ENCODE results near the gene CD248.
A peak's percentile ranks its signal among the peaks of the same experiment; 100 is the strongest.

Gene CD248

GRCh38 chr11:66340596-66341501, 24.0 kb upstream of the CD248 start:
- DNase-seq: no peak

DNA sequence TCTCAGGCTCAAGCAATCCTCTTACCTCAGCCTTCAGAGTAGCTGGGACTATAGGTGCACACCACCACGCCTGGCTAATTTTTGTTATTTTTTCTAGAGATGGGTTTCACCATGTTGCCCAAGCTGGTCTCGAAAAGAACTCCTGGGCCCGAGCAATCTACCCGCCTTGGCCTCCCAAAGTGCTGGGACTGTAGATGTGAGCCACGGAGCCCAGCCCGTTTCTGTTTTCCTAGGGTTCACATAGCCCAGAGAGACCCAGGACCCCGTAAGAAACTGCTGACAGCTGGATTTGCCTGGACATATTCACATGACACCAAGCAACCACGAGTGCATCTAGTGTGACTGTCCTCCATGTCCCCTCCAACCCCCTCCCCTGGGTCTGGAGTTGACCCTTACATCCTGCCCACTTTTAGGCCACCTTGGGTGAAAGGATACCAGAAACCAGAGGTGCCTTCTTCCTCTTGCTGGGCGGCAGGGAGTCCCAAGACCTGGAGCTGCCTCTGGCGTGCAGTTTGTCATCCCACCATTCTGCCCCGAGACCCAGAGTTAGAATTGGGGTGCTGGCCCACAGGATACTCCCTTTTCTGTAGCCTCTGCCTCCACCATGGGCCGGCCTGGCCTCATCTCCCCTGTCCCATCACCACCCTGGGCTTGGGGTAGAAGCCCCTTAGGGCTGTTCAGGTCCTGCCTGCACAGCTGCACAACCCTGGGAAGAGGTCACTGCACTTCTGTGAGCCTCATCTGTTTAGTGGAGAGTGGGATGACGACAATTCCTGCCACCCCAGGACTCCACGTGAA, 23.0 kb upstream of the CD248 start:
- DNase-seq: no peak

DNA sequence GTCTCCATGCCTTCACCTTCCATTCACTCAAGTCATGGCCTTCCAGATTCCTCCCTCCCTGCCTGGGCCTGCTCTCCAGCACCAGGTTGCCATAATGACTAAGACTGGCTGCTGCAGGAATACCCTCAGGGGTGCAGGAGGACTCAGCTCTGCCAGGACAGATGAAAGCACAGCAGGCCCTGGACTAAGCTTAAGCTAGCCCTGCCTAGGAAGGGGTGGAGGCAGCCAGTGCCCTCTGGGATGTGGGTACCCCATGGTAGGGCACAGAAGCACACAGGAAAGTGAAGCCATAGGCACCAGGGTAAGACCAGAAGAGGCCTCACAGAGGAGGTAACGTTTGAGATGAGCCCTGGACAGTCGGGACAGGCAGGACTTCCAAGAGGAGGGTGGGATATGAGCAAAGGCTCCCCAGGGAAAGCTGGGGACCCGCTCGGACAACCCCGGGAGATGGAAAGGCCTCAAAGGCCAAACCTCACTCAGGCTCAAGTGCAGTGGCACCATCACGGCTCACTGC, 22.4 kb upstream of the CD248 start:
- DNase-seq: no peak

DNA sequence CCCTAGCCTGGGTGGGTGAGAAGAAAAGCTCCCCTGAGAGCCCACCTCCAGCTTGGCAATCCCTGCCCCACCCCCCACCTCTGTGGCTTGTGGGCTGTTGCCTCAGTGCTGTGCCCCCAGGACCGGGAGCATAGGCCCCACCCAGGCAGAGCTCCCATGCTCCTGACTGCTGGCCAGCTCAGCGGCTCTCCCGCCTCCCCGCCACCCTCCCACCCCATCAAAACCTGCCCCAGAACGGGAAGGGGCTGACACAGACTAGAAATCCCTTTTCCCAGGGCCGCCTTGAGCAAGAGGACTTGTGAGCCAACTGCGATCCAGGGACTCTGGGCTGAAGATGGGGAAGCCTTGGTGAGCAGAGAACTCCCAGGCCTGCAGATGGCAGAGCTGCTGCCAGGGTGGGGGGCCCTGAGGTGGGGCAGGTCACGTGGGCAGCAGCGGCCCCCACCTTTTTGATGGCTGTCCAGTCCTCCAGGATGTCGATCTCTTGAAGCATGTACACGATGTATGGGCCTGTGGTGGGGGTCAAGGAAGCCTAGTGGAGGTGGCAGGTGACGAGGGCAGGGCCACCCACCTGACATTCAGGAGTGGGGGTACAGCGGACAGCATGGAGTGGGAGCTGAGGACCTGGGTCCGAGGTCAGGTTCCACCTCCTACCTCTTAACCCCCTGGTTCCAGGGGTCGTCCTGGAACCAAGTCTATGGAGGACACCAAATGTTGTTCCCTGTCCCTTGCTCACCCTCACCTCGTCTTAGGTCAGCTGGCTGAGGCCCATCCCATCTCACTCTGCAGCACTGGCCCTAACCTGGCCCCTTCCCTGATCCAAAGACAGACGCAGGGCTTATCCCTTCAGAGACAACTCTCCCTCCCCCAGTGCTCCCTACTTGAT, 21.7 kb upstream of the CD248 start:
- no peak for DNase-seq

GRCh38 chr11:66337103-66337899, 20.5 kb upstream of the CD248 start:
- no peak for DNase-seq

DNA sequence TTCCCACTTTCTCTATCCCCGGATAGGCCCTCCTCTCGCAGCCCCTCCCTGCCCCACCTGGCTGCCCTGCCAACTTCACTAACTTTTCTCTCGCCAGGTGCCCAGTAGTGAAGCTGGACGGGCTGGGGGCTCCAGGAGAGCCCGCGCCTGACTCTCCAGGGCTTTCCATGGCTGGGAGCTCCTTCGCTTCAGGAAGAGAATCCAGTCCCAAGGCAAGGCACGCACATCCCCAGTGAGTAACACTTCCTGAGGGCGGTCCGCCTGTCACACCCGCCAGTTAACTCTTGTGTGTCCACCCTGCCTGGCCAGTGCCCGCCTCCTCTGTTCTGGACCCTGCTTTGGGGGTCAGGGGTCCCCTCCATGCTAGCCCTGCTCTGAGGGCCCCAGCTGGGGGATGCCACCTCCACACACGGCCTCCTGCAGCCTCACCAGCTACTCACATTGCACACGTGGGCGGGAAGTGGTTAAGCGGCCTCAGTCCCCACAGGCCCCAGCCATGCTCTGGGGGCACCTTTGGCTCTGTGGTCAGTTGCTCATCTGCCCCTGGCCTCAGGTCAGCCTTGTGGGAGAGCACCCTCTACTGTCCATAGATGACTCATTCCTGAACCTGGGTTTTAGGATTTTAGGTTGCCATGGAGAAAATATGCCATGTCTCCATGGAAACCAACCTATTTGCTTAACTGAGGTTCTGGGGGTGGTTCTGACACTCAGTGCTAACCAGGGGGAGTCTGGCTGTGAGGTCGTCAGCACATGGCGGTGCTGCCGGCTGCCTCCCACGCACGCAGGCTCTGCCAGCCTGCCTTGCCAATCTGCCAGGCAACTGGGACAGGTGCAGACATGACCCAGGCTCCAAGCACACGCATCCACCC, 19.6 kb upstream of the CD248 start, which contains the start of gene RIN1:
TSS of gene RIN1 (minus strand) at position 201 of the 869 bp plus-strand sequence. CDS start at position 169, 32 bp downstream.
- DNase-seq: peak; percentile 88

GRCh38 chr11:66335531-66336233, 18.8 kb upstream of the CD248 start:
- DNase-seq: no peak

DNA sequence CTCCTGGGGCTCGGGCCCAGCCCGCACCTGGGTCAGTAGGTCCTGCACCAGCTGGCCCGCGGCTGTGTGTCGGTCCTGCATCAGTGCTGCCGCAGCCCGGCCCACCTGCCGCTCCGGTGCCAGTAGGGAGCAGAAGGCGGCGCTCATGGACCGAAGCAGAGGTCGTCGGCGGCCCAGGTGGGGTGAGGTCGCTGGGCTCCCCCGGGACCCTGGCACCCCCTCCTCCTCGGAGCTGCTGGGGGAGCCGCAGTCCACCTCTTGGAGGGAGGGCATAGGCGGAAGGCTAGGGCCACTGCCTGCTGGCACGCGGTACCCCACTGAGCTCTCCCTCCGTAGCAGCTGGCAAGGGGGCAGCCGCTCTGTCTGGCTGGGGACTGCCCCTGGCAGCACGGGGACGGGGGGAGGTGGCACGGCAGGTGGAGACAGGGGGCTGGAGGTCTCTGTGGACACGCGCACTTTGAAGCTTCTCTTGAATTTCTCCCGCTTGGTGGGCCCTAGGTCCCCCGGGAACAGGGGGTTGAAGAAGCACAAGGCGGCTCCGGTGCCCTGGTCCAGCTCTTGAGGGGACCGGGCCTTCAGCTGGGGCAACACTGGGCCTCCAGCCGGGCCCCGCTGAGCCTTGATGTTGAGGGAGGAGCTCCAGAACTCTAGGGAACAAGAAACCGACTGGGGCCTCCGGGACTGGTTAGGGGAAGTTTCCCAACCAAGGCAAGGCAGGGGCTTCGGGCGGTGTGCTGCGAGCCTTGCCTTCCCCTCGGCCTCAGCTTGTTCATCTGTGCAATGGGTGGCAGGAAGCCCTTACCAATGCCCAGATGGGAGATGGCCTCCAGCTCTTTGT, 18.0 kb upstream of the CD248 start:
- DNase-seq: no peak

DNA sequence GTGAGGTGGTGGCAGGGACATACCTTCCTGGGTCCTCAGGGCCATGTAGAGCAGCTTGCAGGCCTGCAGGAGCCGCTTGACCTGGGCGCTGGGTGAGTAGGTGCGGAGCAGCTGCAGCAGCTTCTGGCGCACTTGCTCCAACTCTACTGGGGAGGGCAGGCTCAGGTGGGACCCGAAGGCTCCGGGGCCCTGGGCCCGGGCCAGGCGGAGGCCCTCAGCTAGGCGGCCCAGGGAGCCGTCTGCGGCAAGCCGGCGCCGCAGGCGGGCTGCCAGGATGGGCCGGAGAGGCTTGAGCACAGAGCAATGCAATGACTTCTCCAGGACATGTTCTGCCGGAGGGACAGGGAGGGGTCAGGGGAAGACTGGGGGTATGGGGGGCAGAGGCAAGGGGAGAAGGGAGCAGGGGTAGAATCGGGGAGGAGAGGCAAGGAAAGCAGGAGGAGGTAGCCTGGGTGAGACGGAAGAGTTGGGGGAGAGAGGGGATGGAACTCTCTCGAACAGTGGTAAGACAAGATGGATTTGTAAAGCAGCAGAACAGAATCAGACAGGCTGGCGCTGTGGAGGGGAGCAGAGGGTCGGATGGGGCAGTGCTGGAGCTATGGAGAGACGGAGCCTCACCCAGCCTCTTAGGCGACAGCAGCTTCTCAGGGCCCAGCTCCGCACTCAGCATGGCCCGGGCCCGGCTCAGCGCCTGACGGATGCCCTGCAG, 17.2 kb upstream of the CD248 start:
- DNase-seq: no peak

GRCh38 chr11:66333220-66333877, 16.5 kb upstream of the CD248 start:
- DNase-seq: no peak

- DNase-seq: no peak
These were observed 15.8 kb upstream of the CD248 start for GRCh38 chr11:66332371-66333219.

DNA sequence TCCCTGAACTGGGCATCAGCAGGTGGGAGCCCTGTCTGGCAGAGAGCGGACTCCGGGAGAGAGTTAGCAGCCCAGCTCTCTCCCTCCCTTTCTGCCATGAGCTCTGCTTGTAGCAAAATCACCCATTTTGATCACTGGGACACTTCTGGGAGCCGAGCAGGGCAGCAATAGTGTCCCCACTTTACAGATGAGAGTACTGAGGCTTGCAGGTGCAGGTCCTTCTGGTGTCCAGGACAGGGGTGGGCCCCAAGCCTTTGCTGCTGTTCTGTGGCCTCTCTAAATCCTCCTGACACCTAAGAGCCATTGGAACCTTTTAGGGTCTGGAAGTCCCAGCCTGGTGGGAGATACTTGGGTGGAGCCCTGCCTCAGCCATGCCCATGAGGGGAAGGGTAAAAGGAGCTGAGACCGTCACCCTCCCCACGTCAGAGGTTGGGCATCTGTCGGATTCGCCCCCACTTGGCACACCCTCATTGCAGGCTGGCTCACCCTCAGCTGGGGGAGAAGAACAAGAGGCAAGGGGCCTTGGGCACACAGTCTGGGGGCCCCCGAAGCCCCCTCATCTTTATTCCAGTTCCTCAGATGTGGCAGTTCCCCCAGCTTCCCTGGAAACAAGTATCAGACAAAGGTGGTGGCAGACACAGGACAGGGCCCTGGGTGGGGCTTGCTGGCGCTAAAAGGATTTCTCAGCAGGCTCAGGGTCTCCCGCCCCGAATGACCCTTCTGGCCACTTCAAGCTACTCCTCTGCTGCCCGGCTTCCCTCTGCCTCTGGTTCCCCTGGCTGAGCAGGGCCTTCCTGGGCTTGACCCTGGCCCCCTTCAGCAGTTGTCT, 14.9 kb upstream of the CD248 start:
- no peak for DNase-seq

DNA sequence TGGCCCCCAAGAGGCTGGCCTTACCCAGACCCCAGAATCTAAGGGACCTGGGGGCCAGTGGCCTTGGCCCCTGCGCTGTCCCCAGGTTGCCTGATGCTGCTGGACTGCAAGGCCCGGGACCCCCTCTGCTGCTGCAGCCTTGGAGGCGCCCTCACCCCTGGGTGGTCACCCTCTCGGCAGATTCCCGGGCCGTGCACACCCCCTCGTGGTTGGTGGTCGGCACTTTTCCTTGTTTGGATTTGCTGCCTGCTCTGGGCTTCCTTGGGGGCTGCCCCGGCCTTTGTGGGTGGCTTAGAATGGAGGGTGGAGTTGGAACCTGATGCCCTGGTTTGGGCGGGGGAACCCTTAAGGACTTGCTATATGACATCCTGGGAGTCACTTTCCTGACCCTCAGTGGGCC, 14.1 kb upstream of the CD248 start:
- DNase-seq: no peak

DNA sequence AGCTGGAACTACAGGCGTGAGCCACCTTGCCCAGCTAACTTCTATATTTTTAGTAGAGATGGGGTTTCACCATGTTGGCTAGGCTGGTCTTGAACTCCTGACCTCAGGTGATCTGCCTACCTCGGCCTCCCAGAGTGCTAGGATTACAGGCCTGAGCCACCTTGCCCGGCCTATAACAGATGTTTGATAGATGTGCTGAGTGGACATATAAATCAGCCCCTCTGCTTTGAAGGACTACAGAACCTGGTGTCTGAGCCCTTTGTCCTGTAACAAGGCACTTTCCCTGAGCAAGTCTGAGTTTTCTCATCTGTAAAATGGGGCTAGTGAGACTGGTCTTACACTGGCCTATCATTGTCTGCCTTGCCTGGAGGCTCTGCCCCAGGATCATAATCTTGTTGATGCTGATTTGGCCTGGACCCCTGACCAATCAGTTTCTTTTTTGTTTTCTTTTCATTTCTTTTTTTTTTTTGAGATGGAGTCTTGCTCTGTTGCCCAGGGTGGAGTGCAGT, 12.4 kb upstream of the CD248 start:
- no peak for DNase-seq

DNA sequence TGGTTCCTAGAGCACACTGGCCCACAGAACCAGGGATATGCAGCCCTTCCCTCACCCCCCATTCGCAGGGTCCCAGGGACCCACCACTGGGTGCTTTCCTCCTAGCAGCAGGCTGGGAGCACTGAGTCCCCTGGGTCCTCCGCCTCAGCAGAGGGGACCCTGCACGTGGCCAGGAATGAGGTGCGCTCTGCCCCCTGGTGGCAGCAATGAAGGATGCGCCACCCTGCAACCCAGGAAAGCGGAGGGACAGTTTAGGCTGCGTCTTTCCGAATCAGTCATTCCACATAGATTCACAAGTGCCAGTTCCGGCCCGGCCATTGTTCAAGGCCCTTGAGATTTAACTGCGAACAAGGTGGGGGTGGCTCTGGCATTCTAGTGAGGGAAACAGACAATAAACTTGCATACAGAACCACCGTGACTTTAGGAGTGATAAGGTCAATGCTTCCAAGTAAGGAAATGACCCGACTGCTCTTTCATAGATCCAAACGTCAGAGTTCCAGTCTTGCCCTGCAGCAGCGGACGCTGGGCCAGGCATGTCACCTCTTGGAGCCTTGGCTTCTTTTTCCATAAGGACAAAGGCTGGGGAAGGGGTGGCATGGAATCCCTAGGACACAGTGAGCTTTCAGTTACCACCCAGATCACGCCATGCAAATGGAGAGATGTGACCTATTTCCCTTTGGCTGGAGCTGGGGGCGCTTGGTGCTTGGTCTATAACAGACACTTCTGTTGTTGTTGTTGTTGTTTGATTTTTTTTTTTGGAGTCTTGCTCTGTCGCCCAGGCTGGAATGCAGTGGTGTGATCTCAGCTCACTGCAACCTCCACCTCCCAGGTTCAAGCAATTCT, 11.7 kb upstream of the CD248 start:
- DNase-seq: peak; percentile 46

Measured in NCI-H1694 (cell line).